ENCODE measurements around the gene SCN2A.
"Not testable (repeated sequence)": the region's sequence is repeated elsewhere in the genome, so short reads cannot be mapped to it uniquely, and the experiment has no call there.

SCN2A gene

GRCh38 chr2:165294912-165295311, 55.7 kb downstream of the SCN2A start:
- H3K4me1 ChIP-seq (ENCODE audit: control insufficient read depth, insufficient read depth, low read length): no peaks in the 10 kb centered on the region
- no peak overlapping the region for H3K4me3 ChIP-seq (ENCODE audit: low read length)
- H3K27ac ChIP-seq (ENCODE audit: low read depth, low read length): no peak overlapping the region
- H3K36me3 ChIP-seq (ENCODE audit: control insufficient read depth, insufficient read depth, low read length): no peaks in the 10 kb centered on the region
- H3K27me3 ChIP-seq (ENCODE audit: control insufficient read depth, insufficient read depth, low read length): no peaks in the 10 kb centered on the region
- no peak overlapping the region for H3K9ac ChIP-seq (ENCODE audit: low read length)

DNA sequence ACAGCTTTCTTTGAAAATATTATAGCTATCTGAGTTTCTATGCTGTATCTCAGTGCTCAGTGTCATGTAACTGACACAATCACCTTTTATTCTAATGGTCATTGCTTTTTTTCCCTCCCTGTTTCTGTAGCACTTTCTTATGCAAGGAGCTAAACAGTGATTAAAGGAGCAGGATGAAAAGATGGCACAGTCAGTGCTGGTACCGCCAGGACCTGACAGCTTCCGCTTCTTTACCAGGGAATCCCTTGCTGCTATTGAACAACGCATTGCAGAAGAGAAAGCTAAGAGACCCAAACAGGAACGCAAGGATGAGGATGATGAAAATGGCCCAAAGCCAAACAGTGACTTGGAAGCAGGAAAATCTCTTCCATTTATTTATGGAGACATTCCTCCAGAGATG, 56.4 kb downstream of the SCN2A start:
- H3K36me3 ChIP-seq (ENCODE audit: control insufficient read depth, insufficient read depth, low read length): no peaks in the 10 kb centered on the region
- no peaks in the 10 kb centered on the region for H3K27me3 ChIP-seq (ENCODE audit: control insufficient read depth, insufficient read depth, low read length)
- no peaks in the 10 kb centered on the region for H3K4me1 ChIP-seq (ENCODE audit: control insufficient read depth, insufficient read depth, low read length)
- H3K4me3 ChIP-seq (ENCODE audit: low read length): no peak overlapping the region
- no peak overlapping the region for H3K9ac ChIP-seq (ENCODE audit: low read length)
- H3K27ac ChIP-seq (ENCODE audit: low read depth, low read length): no peak overlapping the region

DNA sequence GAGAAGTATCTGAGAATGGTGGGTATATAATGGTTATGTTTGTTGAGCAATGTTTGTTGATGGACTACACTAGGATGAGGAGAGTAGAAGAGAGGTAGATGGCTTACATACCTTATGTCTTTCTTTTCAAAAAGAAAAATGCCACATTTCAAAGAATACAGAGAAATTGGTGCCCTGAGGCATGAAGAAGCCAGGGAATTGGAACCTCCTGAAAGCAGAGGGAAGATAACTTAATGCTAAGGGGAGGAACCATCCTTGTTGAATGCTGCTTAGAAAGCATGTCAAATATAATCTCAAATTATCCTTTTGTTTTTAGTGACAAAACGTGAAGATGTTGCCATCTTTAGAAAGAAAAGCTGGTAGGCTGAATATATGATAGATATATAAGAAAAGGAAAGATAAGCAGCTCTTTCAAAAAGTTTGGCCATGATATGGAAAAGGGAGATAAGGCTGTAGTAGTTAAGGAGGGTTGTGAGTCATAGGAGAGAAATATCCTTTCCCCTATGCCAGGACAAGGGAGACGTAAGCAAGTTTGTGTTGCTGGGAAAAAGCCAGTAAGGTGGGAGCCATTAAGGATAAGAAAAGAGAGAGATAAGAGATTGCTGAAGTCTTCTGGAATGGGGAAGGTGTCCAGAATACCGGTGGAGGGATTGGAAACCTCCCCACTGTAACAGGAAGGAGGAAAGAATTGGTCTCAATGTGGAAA, 66.3 kb downstream of the SCN2A start:
- Histone ChIP-seq H3K27ac (ENCODE audit: low read depth, low read length) (no peak overlapping the region), H3K9ac (ENCODE audit: low read length) (no peak overlapping the region), H3K36me3 (ENCODE audit: control insufficient read depth, insufficient read depth, low read length) (no peaks in the 10 kb centered on the region), H3K4me1 (ENCODE audit: control insufficient read depth, insufficient read depth, low read length) (no peaks in the 10 kb centered on the region), H3K4me3 (ENCODE audit: low read length) (no peak overlapping the region), H3K27me3 (ENCODE audit: control insufficient read depth, insufficient read depth, low read length) (no peaks in the 10 kb centered on the region)

- Histone ChIP-seq H3K9ac (ENCODE audit: low read length) (no peak overlapping the region), H3K27me3 (ENCODE audit: control insufficient read depth, insufficient read depth, low read length) (no peaks in the 10 kb centered on the region)
Measured at GRCh38 chr2:165307317-165307716, 68.1 kb downstream of the SCN2A start.

GRCh38 chr2:165311949-165312348, 72.7 kb downstream of the SCN2A start:
- H3K36me3 ChIP-seq (ENCODE audit: control insufficient read depth, insufficient read depth, low read length): no peaks in the 10 kb centered on the region
- H3K4me1 ChIP-seq (ENCODE audit: control insufficient read depth, insufficient read depth, low read length): no peaks in the 10 kb centered on the region
- H3K27ac ChIP-seq (ENCODE audit: low read depth, low read length): no peak overlapping the region
- H3K9ac ChIP-seq (ENCODE audit: low read length): no peak overlapping the region
- no peak overlapping the region for H3K4me3 ChIP-seq (ENCODE audit: low read length)
- H3K27me3 ChIP-seq (ENCODE audit: control insufficient read depth, insufficient read depth, low read length): no peaks in the 10 kb centered on the region

More at GRCh38 chr2:165307317-165307716, 68.1 kb downstream of the SCN2A start:
- H3K4me3 ChIP-seq (ENCODE audit: low read length): no peak overlapping the region
- no peaks in the 10 kb centered on the region for H3K4me1 ChIP-seq (ENCODE audit: control insufficient read depth, insufficient read depth, low read length)
- H3K27ac ChIP-seq (ENCODE audit: low read depth, low read length): no peak overlapping the region
- no peaks in the 10 kb centered on the region for H3K36me3 ChIP-seq (ENCODE audit: control insufficient read depth, insufficient read depth, low read length)

- H3K27me3 ChIP-seq (ENCODE audit: control insufficient read depth, insufficient read depth, low read length): no peaks in the 10 kb centered on the region
- no peaks in the 10 kb centered on the region for H3K4me1 ChIP-seq (ENCODE audit: control insufficient read depth, insufficient read depth, low read length)
- no peak overlapping the region for H3K27ac ChIP-seq (ENCODE audit: low read depth, low read length)
- H3K36me3 ChIP-seq (ENCODE audit: control insufficient read depth, insufficient read depth, low read length): no peaks in the 10 kb centered on the region
- no peak overlapping the region for H3K9ac ChIP-seq (ENCODE audit: low read length)
- no peak overlapping the region for H3K4me3 ChIP-seq (ENCODE audit: low read length)
Measured at GRCh38 chr2:165312999-165313398, 73.8 kb downstream of the SCN2A start.

- no peak overlapping the region for H3K4me3 ChIP-seq (ENCODE audit: low read length)
- H3K27ac ChIP-seq (ENCODE audit: low read depth, low read length): no peak overlapping the region
- H3K9ac ChIP-seq (ENCODE audit: low read length): no peak overlapping the region
- H3K4me1 ChIP-seq (ENCODE audit: control insufficient read depth, insufficient read depth, low read length): no peaks in the 10 kb centered on the region
- H3K36me3 ChIP-seq (ENCODE audit: control insufficient read depth, insufficient read depth, low read length): no peaks in the 10 kb centered on the region
- no peaks in the 10 kb centered on the region for H3K27me3 ChIP-seq (ENCODE audit: control insufficient read depth, insufficient read depth, low read length)
Measured at GRCh38 chr2:165313509-165313908, 74.3 kb downstream of the SCN2A start.

DNA sequence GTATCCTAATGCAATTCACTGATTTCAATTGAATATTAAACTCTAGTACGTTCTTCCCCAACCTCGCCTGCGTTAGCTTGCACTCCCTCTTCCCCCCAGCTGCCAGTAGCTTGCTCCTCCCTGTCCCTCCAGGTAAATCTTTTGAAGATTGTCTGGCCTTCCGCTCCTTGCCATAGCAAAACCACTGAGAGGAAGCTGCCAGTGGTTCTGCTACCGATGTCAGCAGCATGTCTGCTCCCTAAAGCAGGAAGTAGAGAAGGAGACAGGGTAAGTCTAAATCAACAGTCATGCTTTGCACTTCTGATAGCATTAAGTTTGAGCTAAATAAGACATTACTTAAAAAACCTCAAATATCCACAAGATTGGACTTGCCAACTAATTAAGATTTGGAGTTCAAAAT, 89.1 kb downstream of the SCN2A start:
- H3K4me3 ChIP-seq (ENCODE audit: low read length): no peak overlapping the region
- no peak overlapping the region for H3K27ac ChIP-seq (ENCODE audit: low read depth, low read length)
- no peaks in the 10 kb centered on the region for H3K36me3 ChIP-seq (ENCODE audit: control insufficient read depth, insufficient read depth, low read length)
- H3K4me1 ChIP-seq (ENCODE audit: control insufficient read depth, insufficient read depth, low read length): no peaks in the 10 kb centered on the region
- H3K9ac ChIP-seq (ENCODE audit: low read length): no peak overlapping the region
- H3K27me3 ChIP-seq (ENCODE audit: control insufficient read depth, insufficient read depth, low read length): no peaks in the 10 kb centered on the region

DNA sequence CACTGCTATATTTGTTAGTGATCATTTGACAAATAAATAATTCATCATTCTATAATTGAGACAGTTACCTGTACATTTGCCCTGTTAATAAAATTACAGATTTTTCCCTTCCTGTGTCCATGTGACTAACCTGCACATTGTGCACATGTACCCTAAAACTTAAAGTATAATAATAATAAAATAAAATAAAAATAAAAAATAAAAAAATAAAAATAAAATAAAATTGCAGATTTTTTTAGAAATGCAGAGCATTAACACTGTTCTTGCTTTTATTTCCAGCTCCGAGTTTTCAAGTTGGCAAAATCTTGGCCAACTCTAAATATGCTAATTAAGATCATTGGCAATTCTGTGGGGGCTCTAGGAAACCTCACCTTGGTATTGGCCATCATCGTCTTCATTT, 105.1 kb downstream of the SCN2A start:
- not testable (repeated sequence) for H3K36me3 ChIP-seq (ENCODE audit: control insufficient read depth, insufficient read depth, low read length); H3K9ac ChIP-seq (ENCODE audit: low read length); H3K27ac ChIP-seq (ENCODE audit: low read depth, low read length); H3K4me1 ChIP-seq (ENCODE audit: control insufficient read depth, insufficient read depth, low read length); H3K27me3 ChIP-seq (ENCODE audit: control insufficient read depth, insufficient read depth, low read length); H3K4me3 ChIP-seq (ENCODE audit: low read length)

DNA sequence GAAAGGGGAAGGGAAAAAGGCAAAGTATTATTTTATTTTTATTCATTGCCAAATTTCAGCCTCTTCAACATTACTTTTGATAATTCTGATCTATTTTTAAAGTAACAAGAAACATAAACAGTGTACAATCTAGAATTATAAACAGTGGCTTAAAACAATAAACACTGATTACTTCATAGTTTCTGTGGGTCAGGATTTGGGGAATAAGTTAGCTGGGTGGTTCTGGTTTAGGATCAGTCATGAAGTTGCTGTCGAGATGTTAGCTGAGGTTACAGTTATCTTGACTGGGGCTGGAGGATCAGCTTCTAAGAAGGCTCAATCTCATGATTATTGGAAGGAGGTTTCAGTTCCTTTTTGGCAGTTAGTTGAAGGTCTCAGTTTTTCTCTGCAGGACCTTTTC, 109.2 kb downstream of the SCN2A start:
- no peaks in the 10 kb centered on the region for H3K4me1 ChIP-seq (ENCODE audit: control insufficient read depth, insufficient read depth, low read length)
- no peaks in the 10 kb centered on the region for H3K36me3 ChIP-seq (ENCODE audit: control insufficient read depth, insufficient read depth, low read length)
- no peak overlapping the region for H3K27ac ChIP-seq (ENCODE audit: low read depth, low read length)
- H3K4me3 ChIP-seq (ENCODE audit: low read length): no peak overlapping the region
- no peak overlapping the region for H3K9ac ChIP-seq (ENCODE audit: low read length)
- H3K27me3 ChIP-seq (ENCODE audit: control insufficient read depth, insufficient read depth, low read length): no peaks in the 10 kb centered on the region

DNA sequence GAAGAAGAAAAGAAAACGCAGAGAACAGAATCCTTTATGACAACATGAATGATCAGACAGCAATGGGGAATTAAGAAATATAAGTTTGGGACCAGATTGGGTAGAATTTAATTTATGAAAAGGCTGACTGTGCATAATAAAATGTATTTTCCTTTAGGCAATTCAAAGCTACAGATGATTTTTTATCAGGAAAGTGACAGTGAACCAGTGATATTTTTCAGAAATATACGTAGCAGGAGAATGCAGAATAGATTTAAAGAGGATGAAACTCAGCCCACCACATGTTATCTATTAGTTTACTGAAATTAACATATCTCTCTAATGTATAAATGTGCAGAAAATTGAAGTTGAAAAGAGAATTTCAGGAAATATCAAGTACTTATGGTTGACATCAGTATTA, 110.0 kb downstream of the SCN2A start:
- Histone ChIP-seq H3K27ac (ENCODE audit: low read depth, low read length) (no peak overlapping the region), H3K27me3 (ENCODE audit: control insufficient read depth, insufficient read depth, low read length) (no peaks in the 10 kb centered on the region), H3K9ac (ENCODE audit: low read length) (no peak overlapping the region), H3K36me3 (ENCODE audit: control insufficient read depth, insufficient read depth, low read length) (no peaks in the 10 kb centered on the region), H3K4me1 (ENCODE audit: control insufficient read depth, insufficient read depth, low read length) (no peaks in the 10 kb centered on the region), H3K4me3 (ENCODE audit: low read length) (no peak overlapping the region)

DNA sequence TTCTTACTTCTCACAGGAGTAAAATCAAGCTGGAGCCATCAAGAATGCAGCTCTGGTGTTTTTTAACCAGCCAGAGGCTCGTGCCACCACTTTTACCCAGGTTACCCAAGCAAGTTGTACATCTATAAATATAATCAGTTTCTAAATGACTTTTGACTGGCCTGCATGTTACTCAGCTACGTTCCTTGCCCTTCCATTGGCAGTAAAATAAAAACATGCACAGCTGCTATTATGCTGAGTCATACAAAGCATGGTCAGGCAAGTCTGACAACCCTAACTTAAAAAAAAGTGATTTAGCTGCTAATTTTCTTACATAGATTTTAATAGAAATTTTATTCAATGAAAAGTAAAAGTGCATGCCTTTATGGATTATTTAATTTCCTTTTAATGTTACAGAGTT, 118.5 kb downstream of the SCN2A start:
- Histone ChIP-seq H3K9ac (ENCODE audit: low read length) (no peak overlapping the region), H3K27ac (ENCODE audit: low read depth, low read length) (no peak overlapping the region), H3K4me3 (ENCODE audit: low read length) (no peak overlapping the region), H3K36me3 (ENCODE audit: control insufficient read depth, insufficient read depth, low read length) (no peaks in the 10 kb centered on the region), H3K27me3 (ENCODE audit: control insufficient read depth, insufficient read depth, low read length) (no peaks in the 10 kb centered on the region), H3K4me1 (ENCODE audit: control insufficient read depth, insufficient read depth, low read length) (no peaks in the 10 kb centered on the region)

DNA sequence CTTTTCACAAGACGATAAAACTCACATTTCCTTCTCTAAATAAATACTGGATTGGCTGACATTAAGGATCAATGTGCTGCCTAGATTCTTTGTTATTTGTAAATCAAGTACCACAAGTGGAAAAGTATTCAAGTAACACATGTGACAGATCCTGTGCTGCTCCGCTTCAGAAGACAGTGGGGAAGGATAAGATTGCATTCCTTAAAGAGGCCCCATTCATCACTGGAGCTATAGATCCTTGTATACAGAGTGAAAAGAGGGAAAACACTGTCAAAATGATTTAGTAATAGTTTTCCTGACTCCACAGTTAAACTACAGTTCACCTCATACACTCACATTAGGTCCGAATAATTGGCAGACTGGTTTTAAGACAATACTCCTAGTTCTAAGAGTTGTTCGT, 122.3 kb downstream of the SCN2A start:
- H3K4me3 ChIP-seq (ENCODE audit: low read length): no peak overlapping the region
- H3K27me3 ChIP-seq (ENCODE audit: control insufficient read depth, insufficient read depth, low read length): no peaks in the 10 kb centered on the region
- no peak overlapping the region for H3K9ac ChIP-seq (ENCODE audit: low read length)
- no peak overlapping the region for H3K27ac ChIP-seq (ENCODE audit: low read depth, low read length)
- no peaks in the 10 kb centered on the region for H3K4me1 ChIP-seq (ENCODE audit: control insufficient read depth, insufficient read depth, low read length)
- H3K36me3 ChIP-seq (ENCODE audit: control insufficient read depth, insufficient read depth, low read length): no peaks in the 10 kb centered on the region
